Keratinocyte (primary cell): ENCODE measurements around the gene BOK. TPM values are rescaled to one million over a fixed set of nuclear protein-coding genes. Genes with fewer than 3 reads are reported as not detected.

Experiments used
- DNase-seq: peaks from one replicate; pipeline ENCODE4 v3.0.0-alpha.2; 2011; ENCODE audit warnings: low read depth, missing footprints, low spot score
- FAIRE-seq: peaks from 2 replicates; lab custom pipeline; 2011; peaks lifted over from hg19 to GRCh38; lab: Jason Lieb, UNC
- H2AFZ ChIP-seq: 2 replicates; pipeline ENCODE4 v1.6.0; 2012; ENCODE audit warnings: low read length, control low read depth, inconsistent platforms; ENCODE audit not compliant: control insufficient read depth
- H3K27ac ChIP-seq: 2 replicates; pipeline ENCODE4 v1.5.1; 2011; ENCODE audit warnings: low read length; ENCODE audit not compliant: control insufficient read depth, insufficient read depth
- H3K27me3 ChIP-seq: 3 replicates; pipeline ENCODE4 v1.6.0; 2011; ENCODE audit warnings: low read length; ENCODE audit not compliant: control insufficient read depth, insufficient read depth; ENCODE audit errors: extremely low read depth
- H3K36me3 ChIP-seq, 2 experiments: 2 replicates in 1 of 2; 3 replicates in 1 of 2; pipeline ENCODE4 v1.5.1; 2011; ENCODE audit warnings: low read length in 2 of 2, mild to moderate bottlenecking in 1 of 2; ENCODE audit not compliant: control insufficient read depth in 2 of 2, insufficient read depth in 2 of 2; ENCODE audit errors: extremely low read depth in 1 of 2
- H3K4me1 ChIP-seq: 3 replicates; pipeline ENCODE4 v1.5.1; 2011; ENCODE audit warnings: low read length; ENCODE audit not compliant: control insufficient read depth, insufficient read depth; ENCODE audit errors: extremely low read depth
- H3K4me2 ChIP-seq: 3 replicates; pipeline ENCODE4 v1.6.0; 2011; ENCODE audit warnings: low read depth, low read length; ENCODE audit not compliant: control insufficient read depth, insufficient read depth; ENCODE audit errors: extremely low read depth
- H3K4me3 ChIP-seq, 3 experiments: fragments of 200-600 bp in 1 of 3; sonication (generic) in 1 of 3; 2 replicates in 2 of 3; 3 replicates in 1 of 3; pipeline ENCODE4 v1.5.1; 2011 to 2016; ENCODE audit warnings: low read length in 3 of 3, mild to moderate bottlenecking in 3 of 3, control low read depth in 2 of 3, inconsistent platforms in 1 of 3, low read depth in 1 of 3, mixed read lengths in 1 of 3, mixed run types in 1 of 3, moderate library complexity in 1 of 3; ENCODE audit not compliant: control insufficient read depth in 2 of 3, insufficient read depth in 2 of 3; ENCODE audit errors: extremely low read depth in 1 of 3
- H3K79me2 ChIP-seq: 2 replicates; pipeline ENCODE4 v1.6.0; 2012; ENCODE audit warnings: low read length; ENCODE audit not compliant: control insufficient read depth, insufficient read depth
- H3K9ac ChIP-seq: 3 replicates; pipeline ENCODE4 v1.6.0; 2011; ENCODE audit warnings: low read length; ENCODE audit not compliant: control insufficient read depth, insufficient read depth; ENCODE audit errors: extremely low read depth
- H3K9me1 ChIP-seq: 3 replicates; pipeline ENCODE4 v1.6.0; 2011; ENCODE audit warnings: low read length; ENCODE audit not compliant: control insufficient read depth, insufficient read depth; ENCODE audit errors: extremely low read depth
- H3K9me3 ChIP-seq: 2 replicates; pipeline ENCODE4 v1.5.1; 2012; ENCODE audit warnings: low read depth, low read length; ENCODE audit not compliant: control insufficient read depth
- H4K20me1 ChIP-seq: 3 replicates; pipeline ENCODE4 v1.6.0; 2011; ENCODE audit warnings: low read length; ENCODE audit not compliant: control insufficient read depth, insufficient read depth; ENCODE audit errors: extremely low read depth
- CTCF ChIP-seq, 3 experiments: IDR thresholded peaks in 1 of 3; conservative IDR thresholded peaks in 1 of 3; optimal IDR thresholded peaks in 1 of 3; 2 replicates in 2 of 3; 3 replicates in 1 of 3; pipeline versions ENCODE3 to v1.5.1; 2011; ENCODE audit warnings: low read length in 3 of 3, mild to moderate bottlenecking in 3 of 3, moderate library complexity in 2 of 3, control low read depth in 1 of 3, inconsistent platforms in 1 of 3; ENCODE audit not compliant: insufficient read depth in 2 of 3; ENCODE audit errors: extremely low read depth in 1 of 3
- EZH2 ChIP-seq: IDR thresholded peaks from one replicate; pipeline ENCODE4 v1.6.1; 2012; ENCODE audit warnings: inconsistent platforms, mild to moderate bottlenecking, low read length, moderate library complexity
- dilution Hi-C: fragments of 300-500 bp; cut with MboI; formaldehyde crosslinking; loops from one replicate; pipeline ENCODE4 v1.7.0; 2020; ENCODE audit warnings: low sequenced_read_pairs; ENCODE audit not compliant: extremely low pct_ligation_motif_present
- polyA plus RNA-seq, 5 experiments: library from polyadenylated mRNA; depleted of rRNA in 3 of 5; stranded (reverse) in 3 of 5; stranded (forward) in 1 of 5; unstranded in 1 of 5; fragments of >200 nt; gene quantifications; 1 replicate in 1 of 5; 2 replicates in 3 of 5; 3 replicates in 1 of 5; pipeline versions ENCODE4 v1.2.1 to v1.2.3, GENCODE V29; 2011 to 2012; ENCODE audit warnings: missing spikeins in 2 of 5, low read depth in 1 of 5, low replicate concordance in 1 of 5

Gene BOK
- polyA plus RNA-seq, 1 donor (not counting 4 experiments of a cell fraction or from before 2014, with no cell fraction given) = 15.4 TPM

GRCh38 chr2:241582328-241582727 is 23.8 kb downstream of the BOK start:
- H3K27ac ChIP-seq = no peak overlapping the region
- no peak for DNase-seq
- no peak for FAIRE-seq
- H3K9ac ChIP-seq = no peak overlapping the region
- H3K27me3 ChIP-seq = no peaks in the 10 kb centered on the region
- peaks cover 12 to 14% of the 10 kb centered on the region in 2 experiments for H3K36me3 ChIP-seq
- no peaks in the 10 kb centered on the region for H3K9me1 ChIP-seq
- H4K20me1 ChIP-seq = no peaks in the 10 kb centered on the region
- H3K4me3 ChIP-seq = no peak overlapping the region
- peaks cover 8% of the 10 kb centered on the region for H3K9me3 ChIP-seq
- no peak overlapping the region for H3K4me2 ChIP-seq
- no peak overlapping the region for H2AFZ ChIP-seq
- H3K79me2 ChIP-seq = no peaks in the 10 kb centered on the region
- H3K4me1 ChIP-seq = no peaks in the 10 kb centered on the region
- dilution Hi-C loops = loop anchor here (25.0 kb wide), 1 partner anchor 95 kb away; no protein-coding TSS in a partner anchor
- TF ChIP-seq CTCF (optimal IDR thresholded peaks at IDR 0.05 in 1 of 3, IDR thresholded peaks at IDR 0.05 in 1 of 3, conservative IDR thresholded peaks at IDR 0.05 in 1 of 3; ENCODE audit: extremely low read depth in 1 of 3, insufficient read depth in 2 of 3, low read length in 3 of 3) (no peak), EZH2 (no peak)

GRCh38 chr2:241582806-241583205 is 24.3 kb downstream of the BOK start:
- H3K79me2 ChIP-seq = no peaks in the 10 kb centered on the region
- dilution Hi-C loops = loop anchor here (25.0 kb wide), 1 partner anchor 96 kb away; no protein-coding TSS in a partner anchor
- H3K4me1 ChIP-seq = no peaks in the 10 kb centered on the region
- H3K9me1 ChIP-seq = no peaks in the 10 kb centered on the region
- H3K4me2 ChIP-seq = no peak overlapping the region
- H3K27me3 ChIP-seq = no peaks in the 10 kb centered on the region
- H3K27ac ChIP-seq = no peak overlapping the region
- TF ChIP-seq CTCF (optimal IDR thresholded peaks at IDR 0.05 in 1 of 3, IDR thresholded peaks at IDR 0.05 in 1 of 3, conservative IDR thresholded peaks at IDR 0.05 in 1 of 3; ENCODE audit: extremely low read depth in 1 of 3, insufficient read depth in 2 of 3, low read length in 3 of 3) (no peak), EZH2 (no peak)
- H4K20me1 ChIP-seq = no peaks in the 10 kb centered on the region
- DNase-seq (no peak), FAIRE-seq (no peak)
- H3K9ac ChIP-seq = no peak overlapping the region
- no peak overlapping the region for H3K4me3 ChIP-seq
- H3K9me3 ChIP-seq = peaks cover 9% of the 10 kb centered on the region
- H2AFZ ChIP-seq = no peak overlapping the region
- peaks cover 12 to 14% of the 10 kb centered on the region in 2 experiments for H3K36me3 ChIP-seq
